CD4-positive, alpha-beta T cell treated with Interleukin-4 for 1 hour (primary cell): ENCODE results near the gene RNF34.

Experiments
- DNase-seq, 2 donors: peaks; one replicate each; pipeline ENCODE4 v3.0.0-alpha.2; 2020 to 2022

The RNF34 gene

GRCh38 chr12:121467638-121468498 lies 68.0 kb downstream of the RNF34 start:
- DNase-seq: no peak

- DNase-seq: no peak
Observed at GRCh38 chr12:121468499-121468801, 68.5 kb downstream of the RNF34 start.

- no peak for DNase-seq
Observed at GRCh38 chr12:121470751-121471150, 70.8 kb downstream of the RNF34 start.

- DNase-seq: no peak
Observed at GRCh38 chr12:121472150-121472905, 72.4 kb downstream of the RNF34 start.
